GM18867 (cell line): ENCODE data around the gene SLC45A3.

ENCODE experiments used
- ATAC-seq: cut with Tn5 transposase; IDR thresholded peaks from one replicate; pipeline ENCODE4 v1.9.1; 2021; ENCODE audit warnings: mild to moderate bottlenecking, moderate library complexity; ENCODE audit not compliant: unreplicated experiment

The SLC45A3 gene

DNA sequence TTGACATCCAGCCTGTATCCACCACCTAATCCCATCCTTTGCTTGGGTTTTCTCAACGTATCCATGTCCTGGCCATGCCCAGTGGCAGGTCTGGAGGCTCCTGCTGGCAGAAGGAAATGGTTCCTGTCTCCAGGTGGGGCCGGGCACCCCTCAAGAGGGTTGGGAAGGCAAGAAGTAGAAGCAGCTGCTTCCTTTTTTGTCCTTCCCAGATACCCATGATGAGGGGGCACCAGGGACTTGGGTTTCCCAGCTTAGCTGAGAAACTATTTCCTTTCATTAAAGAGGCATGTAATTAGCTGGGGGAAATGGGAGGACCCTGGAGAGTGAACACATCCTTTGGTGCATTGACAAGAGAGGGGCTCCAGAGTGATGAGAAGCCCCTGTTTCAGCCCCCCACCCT is 21.1 kb upstream of the SLC45A3 start:
- ATAC-seq, result no peak

- ATAC-seq, result no peak
Observed at GRCh38 chr1:205700865-205701401, 20.6 kb upstream of the SLC45A3 start.

- ATAC-seq, result no peak
Observed at GRCh38 chr1:205699416-205699815, 19.1 kb upstream of the SLC45A3 start.

- no peak for ATAC-seq
Observed at GRCh38 chr1:205698921-205699320, 18.6 kb upstream of the SLC45A3 start.

- ATAC-seq, result no peak
Observed at GRCh38 chr1:205693421-205693991, 13.2 kb upstream of the SLC45A3 start.

DNA sequence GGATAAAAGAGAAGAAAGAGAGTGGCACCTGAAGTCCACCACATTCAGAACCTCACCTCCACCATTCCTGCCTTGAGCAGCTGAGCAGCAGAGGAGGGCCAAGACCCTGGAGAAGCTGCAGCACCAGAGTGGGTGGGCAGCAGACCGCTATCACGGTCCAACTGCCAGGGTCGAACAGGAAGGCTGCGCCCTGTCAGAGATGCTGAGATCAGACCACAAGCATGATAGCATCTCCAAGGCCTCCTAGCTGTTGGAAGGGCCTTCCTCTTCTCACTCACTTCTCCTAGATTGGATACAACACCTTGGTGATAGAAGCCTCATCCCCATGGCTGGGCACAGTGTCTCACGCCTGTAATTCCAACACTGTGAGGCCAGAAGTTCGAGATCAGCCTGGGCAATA is 12.1 kb upstream of the SLC45A3 start:
- no peak for ATAC-seq

DNA sequence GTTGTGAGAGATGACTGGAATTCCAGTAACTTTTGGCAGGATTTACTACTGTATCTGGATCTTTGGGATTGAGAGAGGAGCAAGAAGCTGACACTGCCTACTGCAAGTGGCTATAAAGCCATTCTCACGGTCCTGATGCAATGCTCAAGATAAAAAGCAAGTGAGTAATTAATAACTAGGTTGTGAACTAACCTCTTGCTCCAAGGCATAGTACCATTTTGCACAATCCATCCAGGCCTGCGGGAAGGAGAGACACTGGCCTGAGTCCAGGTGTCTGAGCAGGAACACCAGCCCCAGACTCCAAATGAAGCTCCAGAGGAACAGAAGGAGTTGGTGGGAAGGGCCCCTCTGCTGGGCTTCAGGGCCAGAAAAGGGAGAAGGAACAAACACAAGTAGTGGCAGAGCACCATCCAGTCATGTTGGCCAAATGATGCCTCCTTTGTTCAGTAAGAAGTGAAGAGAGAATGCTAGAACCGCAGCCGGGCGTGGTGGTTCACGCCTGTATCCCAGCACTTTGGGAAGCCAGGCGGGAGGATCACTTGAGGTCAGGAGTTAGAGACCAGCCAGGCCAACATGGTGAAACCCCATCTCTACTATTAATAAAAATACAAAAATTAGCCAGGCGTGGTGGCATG is 9.9 kb upstream of the SLC45A3 start:
- no peak for ATAC-seq

DNA sequence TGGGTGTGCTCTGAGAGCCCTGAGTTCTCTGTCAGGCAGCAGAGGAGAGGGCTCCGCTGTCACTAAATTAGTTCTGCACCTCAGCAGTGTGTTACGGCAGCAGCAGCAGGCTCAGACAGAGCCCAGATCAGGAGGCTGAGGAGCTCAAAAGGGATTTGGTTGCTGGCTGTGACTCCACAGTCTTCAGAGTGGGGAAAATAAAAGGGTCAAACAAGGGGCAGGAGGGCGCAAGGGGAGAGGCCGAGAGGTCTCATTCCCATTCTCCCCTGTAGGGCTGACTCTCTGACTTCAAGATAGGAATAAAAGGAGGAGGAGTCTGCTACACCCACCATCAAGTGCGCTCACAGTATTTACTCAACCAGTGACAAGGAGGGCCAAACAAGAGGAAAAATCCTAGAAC is 9.2 kb upstream of the SLC45A3 start:
- ATAC-seq, result no peak

GRCh38 chr1:205688171-205689080 is 8.1 kb upstream of the SLC45A3 start:
- no peak for ATAC-seq

DNA sequence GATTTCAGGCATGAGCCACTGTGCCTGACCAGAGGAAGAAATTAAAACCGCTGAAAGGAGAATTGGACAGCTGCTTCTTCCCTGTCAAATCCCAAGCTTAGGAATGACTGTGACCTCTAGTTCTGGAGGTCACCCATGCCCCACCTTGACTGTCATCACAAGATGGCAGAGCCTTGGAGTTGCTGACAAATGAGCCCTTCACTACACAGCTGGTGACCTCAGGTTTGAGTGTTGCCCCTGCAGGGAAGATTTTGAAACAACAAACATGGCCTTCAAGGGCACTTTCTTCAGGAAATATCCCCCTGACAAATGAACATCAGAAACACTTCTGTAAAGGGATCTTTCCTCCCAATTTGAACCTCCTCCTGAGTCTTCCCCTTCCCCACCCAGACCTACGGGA is 6.9 kb upstream of the SLC45A3 start:
- no peak for ATAC-seq

DNA sequence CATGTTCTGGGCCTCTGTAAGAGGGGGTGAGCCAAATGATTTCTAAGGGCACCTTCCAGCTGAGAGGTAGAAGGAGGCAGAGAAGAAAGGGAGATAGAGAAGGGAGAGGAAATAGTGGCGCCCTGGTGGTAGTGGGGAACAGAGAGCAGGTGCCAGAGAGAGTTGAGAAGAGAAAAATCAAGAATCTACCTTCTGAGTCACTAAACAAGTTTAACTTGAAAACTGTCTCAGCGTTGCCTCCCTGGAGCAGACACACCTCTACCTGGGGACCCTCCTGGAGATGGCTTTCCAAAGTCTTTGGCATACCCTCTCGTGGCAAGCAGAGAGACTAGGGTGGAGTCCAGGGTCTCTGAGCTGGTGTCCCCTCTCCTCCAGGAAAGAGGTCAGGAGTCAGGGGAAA is 1.1 kb upstream of the SLC45A3 start:
- ATAC-seq, result no peak

- no peak for ATAC-seq
Observed at GRCh38 chr1:205678286-205679111, 1.8 kb downstream of the SLC45A3 start.

GRCh38 chr1:205677167-205677566 is 3.1 kb downstream of the SLC45A3 start:
- ATAC-seq, result no peak

DNA sequence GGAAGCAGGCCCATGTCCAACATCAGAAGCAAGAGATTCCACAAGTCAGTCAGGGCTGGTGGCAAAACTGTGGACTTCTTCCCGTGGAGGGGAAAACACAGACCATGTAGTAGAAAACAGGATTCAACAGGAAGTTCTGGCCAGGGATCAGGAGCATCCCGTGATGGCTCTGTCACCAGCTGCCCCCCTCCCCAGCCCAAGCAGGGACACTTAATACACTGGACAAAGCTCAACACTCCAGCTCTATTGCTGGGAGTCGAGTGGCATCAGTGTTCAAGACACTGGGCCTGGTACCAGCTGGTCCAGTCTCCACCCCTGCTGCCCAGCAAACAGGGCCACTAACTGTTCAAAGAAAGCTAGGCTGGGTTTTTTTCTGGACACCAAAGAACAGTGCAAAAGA is 3.7 kb downstream of the SLC45A3 start:
- no peak for ATAC-seq

DNA sequence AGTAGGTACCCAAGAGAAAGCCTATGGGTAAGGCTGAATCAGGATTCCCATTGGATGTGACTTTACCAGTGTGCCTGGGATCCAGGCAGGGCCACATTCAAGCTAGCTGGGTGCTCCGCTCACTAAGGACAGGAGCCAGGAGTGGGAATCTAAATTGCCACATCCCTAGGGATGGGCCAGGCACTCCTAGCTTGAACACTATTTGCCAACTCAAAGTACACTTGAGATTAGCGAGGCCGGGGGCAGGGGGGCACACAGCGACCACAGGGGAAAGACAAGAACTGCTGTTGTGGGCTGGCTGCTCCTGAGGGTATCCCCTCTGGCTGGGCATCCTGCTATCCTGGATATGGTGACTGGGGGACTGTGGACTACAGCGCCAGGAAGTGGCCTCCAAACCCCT is 4.3 kb downstream of the SLC45A3 start:
- no peak for ATAC-seq

GRCh38 chr1:205675247-205675646 is 5.1 kb downstream of the SLC45A3 start:
- ATAC-seq, result no peak

DNA sequence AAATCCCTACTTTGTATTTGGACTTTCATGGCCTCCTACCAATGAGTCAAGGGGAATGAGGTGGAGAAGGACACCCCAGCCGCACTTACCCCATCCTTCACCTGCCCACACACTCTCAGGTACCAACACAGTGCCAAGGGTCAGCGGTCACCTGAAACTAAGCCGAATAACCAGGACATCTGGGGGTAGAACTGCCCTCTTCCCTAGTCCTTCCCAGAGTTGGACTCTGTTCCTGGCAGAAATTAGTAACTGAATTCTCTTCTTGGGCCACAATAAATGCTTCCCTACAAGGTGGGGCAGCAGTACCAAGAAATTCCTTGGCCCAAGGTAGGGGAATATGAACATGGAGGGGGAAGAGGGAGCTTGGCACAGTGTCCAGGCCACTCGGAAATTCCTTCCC is 7.3 kb downstream of the SLC45A3 start:
- no peak for ATAC-seq

- ATAC-seq, result no peak
Observed at GRCh38 chr1:205672395-205672889, 7.9 kb downstream of the SLC45A3 start.

- no peak for ATAC-seq
Observed at GRCh38 chr1:205670611-205671430, 9.5 kb downstream of the SLC45A3 start.

- no peak for ATAC-seq
Observed at GRCh38 chr1:205670150-205670446, 10.2 kb downstream of the SLC45A3 start.
